IPS-15b (cell line): ENCODE measurements around the gene NUDT1.

Experiments used
- H3K27me3 ChIP-seq: one replicate; pipeline ENCODE4 v1.6.1; 2013; ENCODE audit warnings: low read length; ENCODE audit not compliant: control insufficient read depth, insufficient read depth
- H3K36me3 ChIP-seq: one replicate; pipeline ENCODE4 v1.6.1; 2013; ENCODE audit warnings: low read length; ENCODE audit not compliant: control insufficient read depth, insufficient read depth
- H3K4me1 ChIP-seq: one replicate; pipeline ENCODE4 v1.6.1; 2013; ENCODE audit warnings: mild to moderate bottlenecking, low read length; ENCODE audit not compliant: control insufficient read depth, insufficient read depth
- H3K4me3 ChIP-seq: one replicate; pipeline ENCODE4 v1.5.1; 2013; ENCODE audit warnings: low read depth, low read length
- H3K9ac ChIP-seq: one replicate; pipeline ENCODE4 v1.6.1; 2013; ENCODE audit warnings: low read depth, mild to moderate bottlenecking, low read length
- H3K9me3 ChIP-seq: one replicate; pipeline ENCODE4 v1.6.1; 2013; ENCODE audit warnings: mild to moderate bottlenecking, low read length; ENCODE audit not compliant: control insufficient read depth, insufficient read depth

The NUDT1 gene

GRCh38 chr7:2228921-2229320 lies 13.1 kb upstream of the NUDT1 start:
- Histone ChIP-seq H3K27me3 (no peaks in the 10 kb centered on the region), H3K4me3 (no peak overlapping the region), H3K36me3 (peaks cover 43% of the 10 kb centered on the region), H3K4me1 (peaks cover 4% of the 10 kb centered on the region), H3K9me3 (no peaks in the 10 kb centered on the region), H3K9ac (no peak overlapping the region)

GRCh38 chr7:2229467-2229866 lies 12.6 kb upstream of the NUDT1 start:
- Histone ChIP-seq H3K36me3 (peaks cover 39% of the 10 kb centered on the region), H3K9me3 (no peaks in the 10 kb centered on the region), H3K4me3 (no peak overlapping the region), H3K4me1 (peaks cover 4% of the 10 kb centered on the region), H3K9ac (no peak overlapping the region), H3K27me3 (no peaks in the 10 kb centered on the region)

GRCh38 chr7:2230226-2230625 lies 11.8 kb upstream of the NUDT1 start:
- no peak overlapping the region for H3K4me3 ChIP-seq
- peaks cover 4% of the 10 kb centered on the region for H3K4me1 ChIP-seq
- H3K36me3 ChIP-seq: peaks cover 40% of the 10 kb centered on the region
- no peaks in the 10 kb centered on the region for H3K27me3 ChIP-seq
- H3K9ac ChIP-seq: no peak overlapping the region
- H3K9me3 ChIP-seq: no peaks in the 10 kb centered on the region

- Histone ChIP-seq H3K27me3 (no peaks in the 10 kb centered on the region), H3K4me3 (no peak overlapping the region), H3K9me3 (no peaks in the 10 kb centered on the region), H3K9ac (no peak overlapping the region), H3K36me3 (peaks cover 35% of the 10 kb centered on the region), H3K4me1 (peaks cover 4% of the 10 kb centered on the region)
These were observed 11.1 kb upstream of the NUDT1 start for GRCh38 chr7:2230882-2231281.

GRCh38 chr7:2231992-2232765 lies 9.8 kb upstream of the NUDT1 start:
- peaks cover 31% of the 10 kb centered on the region for H3K36me3 ChIP-seq

GRCh38 chr7:2232766-2233520 lies 9.1 kb upstream of the NUDT1 start, which contains the start of gene MAD1L1:
MAD1L1 (minus strand) TSS chr7:2232945; CDS start chr7:2230133, 2,812 bp downstream.
- H3K4me1 ChIP-seq: peaks cover 4% of the 10 kb centered on the region
- peak within 1 kb of the TSS; percentile 89 for H3K9ac ChIP-seq
- H3K27me3 ChIP-seq: no peaks in the 10 kb centered on the region
- no peaks in the 10 kb centered on the region for H3K9me3 ChIP-seq
- H3K36me3 ChIP-seq: peaks cover 29% of the 10 kb centered on the region
- peak within 1 kb of the TSS; percentile 88 for H3K4me3 ChIP-seq

More at GRCh38 chr7:2231992-2232765, 9.8 kb upstream of the NUDT1 start:
- peaks cover 4% of the 10 kb centered on the region for H3K4me1 ChIP-seq
- H3K4me3 ChIP-seq: peak overlapping the region; percentile 88
- peak overlapping the region; percentile 89 for H3K9ac ChIP-seq
- no peaks in the 10 kb centered on the region for H3K9me3 ChIP-seq
- H3K27me3 ChIP-seq: no peaks in the 10 kb centered on the region

GRCh38 chr7:2233926-2234325 lies 8.1 kb upstream of the NUDT1 start:
- H3K36me3 ChIP-seq: peaks cover 35% of the 10 kb centered on the region
- no peak overlapping the region for H3K4me3 ChIP-seq
- no peaks in the 10 kb centered on the region for H3K9me3 ChIP-seq
- H3K27me3 ChIP-seq: no peaks in the 10 kb centered on the region
- peaks cover 4% of the 10 kb centered on the region for H3K4me1 ChIP-seq
- H3K9ac ChIP-seq: no peak overlapping the region

- Histone ChIP-seq H3K4me1 (no peaks in the 10 kb centered on the region), H3K27me3 (no peaks in the 10 kb centered on the region), H3K4me3 (no peak overlapping the region), H3K9me3 (no peaks in the 10 kb centered on the region), H3K9ac (no peak overlapping the region), H3K36me3 (peaks cover 34% of the 10 kb centered on the region)
These were observed 4.9 kb upstream of the NUDT1 start for GRCh38 chr7:2237109-2237602.

GRCh38 chr7:2239242-2239641 lies 2.8 kb upstream of the NUDT1 start:
- Histone ChIP-seq H3K9ac (no peak overlapping the region), H3K4me3 (no peak overlapping the region), H3K36me3 (peaks cover 34% of the 10 kb centered on the region), H3K9me3 (no peaks in the 10 kb centered on the region), H3K4me1 (peaks cover 5% of the 10 kb centered on the region), H3K27me3 (no peaks in the 10 kb centered on the region)

GRCh38 chr7:2242541-2243429 lies 759 bp downstream of the NUDT1 start:
- H3K9me3 ChIP-seq: no peaks in the 10 kb centered on the region
- H3K9ac ChIP-seq: peak overlapping the region; percentile 88
- H3K36me3 ChIP-seq: peaks cover 22% of the 10 kb centered on the region
- H3K27me3 ChIP-seq: no peaks in the 10 kb centered on the region
- peak overlapping the region; percentile 67 for H3K4me3 ChIP-seq
- peaks cover 7% of the 10 kb centered on the region for H3K4me1 ChIP-seq

- H3K4me3 ChIP-seq: no peak overlapping the region
- no peaks in the 10 kb centered on the region for H3K9me3 ChIP-seq
- H3K4me1 ChIP-seq: peaks cover 7% of the 10 kb centered on the region
These were observed 1.4 kb downstream of the NUDT1 start for GRCh38 chr7:2243458-2243857.

More at GRCh38 chr7:2243458-2243857, 1.4 kb downstream of the NUDT1 start:
- H3K36me3 ChIP-seq: peaks cover 15% of the 10 kb centered on the region
- no peak overlapping the region for H3K9ac ChIP-seq
- H3K27me3 ChIP-seq: no peaks in the 10 kb centered on the region
